ENCODE data around the gene NAALADL2.
"Not testable (repeated sequence)": the region's sequence is repeated elsewhere in the genome, so short reads cannot be mapped to it uniquely, and the experiment has no call there.

NAALADL2 gene

GRCh38 chr3:175818811-175819464 is 959.8 kb downstream of the NAALADL2 start:
- no peak for DNase-seq

- DNase-seq = not testable (repeated sequence)
Observed at GRCh38 chr3:175822766-175823491, 963.8 kb downstream of the NAALADL2 start.

GRCh38 chr3:175825016-175825580 is 966.0 kb downstream of the NAALADL2 start:
- not testable (repeated sequence) for DNase-seq

- DNase-seq = no peak
Observed at GRCh38 chr3:175826759-175827158, 967.6 kb downstream of the NAALADL2 start.

GRCh38 chr3:175829809-175830208 is 970.7 kb downstream of the NAALADL2 start:
- DNase-seq = not testable (repeated sequence)

- DNase-seq = not testable (repeated sequence)
Observed at GRCh38 chr3:175835763-175836162, 976.6 kb downstream of the NAALADL2 start.

GRCh38 chr3:175836617-175837016 is 977.5 kb downstream of the NAALADL2 start:
- DNase-seq = no peak

GRCh38 chr3:175837962-175838361 is 978.8 kb downstream of the NAALADL2 start:
- DNase-seq = no peak

GRCh38 chr3:175839366-175840005 is 980.4 kb downstream of the NAALADL2 start:
- no peak for DNase-seq

- no peak for DNase-seq
Observed at GRCh38 chr3:175851541-175851940, 992.4 kb downstream of the NAALADL2 start.

GRCh38 chr3:175852560-175852959 is 993.4 kb downstream of the NAALADL2 start:
- no peak for DNase-seq

GRCh38 chr3:175857666-175858270 is 998.6 kb downstream of the NAALADL2 start:
- DNase-seq = no peak
